DND-41 (cell line): ENCODE measurements around the gene MAP7.

Source experiments
- EZH2 ChIP-seq: IDR thresholded peaks from 3 replicates; pipeline ENCODE4 v1.6.1; 2012; ENCODE audit warnings: borderline replicate concordance, low read depth, mild to moderate bottlenecking, moderate library complexity, low read length, inconsistent platforms; ENCODE audit not compliant: severe bottlenecking
- TF ChIP-seq, protein P1 (sequence below): IDR thresholded peaks from 2 replicates; pipeline ENCODE4 v1.5.1; 2012; ENCODE audit warnings: borderline replicate concordance, low read length, moderate library complexity, mild to moderate bottlenecking; ENCODE audit not compliant: poor library complexity, severe bottlenecking; ENCODE audit errors: extremely low read depth

DNA sequence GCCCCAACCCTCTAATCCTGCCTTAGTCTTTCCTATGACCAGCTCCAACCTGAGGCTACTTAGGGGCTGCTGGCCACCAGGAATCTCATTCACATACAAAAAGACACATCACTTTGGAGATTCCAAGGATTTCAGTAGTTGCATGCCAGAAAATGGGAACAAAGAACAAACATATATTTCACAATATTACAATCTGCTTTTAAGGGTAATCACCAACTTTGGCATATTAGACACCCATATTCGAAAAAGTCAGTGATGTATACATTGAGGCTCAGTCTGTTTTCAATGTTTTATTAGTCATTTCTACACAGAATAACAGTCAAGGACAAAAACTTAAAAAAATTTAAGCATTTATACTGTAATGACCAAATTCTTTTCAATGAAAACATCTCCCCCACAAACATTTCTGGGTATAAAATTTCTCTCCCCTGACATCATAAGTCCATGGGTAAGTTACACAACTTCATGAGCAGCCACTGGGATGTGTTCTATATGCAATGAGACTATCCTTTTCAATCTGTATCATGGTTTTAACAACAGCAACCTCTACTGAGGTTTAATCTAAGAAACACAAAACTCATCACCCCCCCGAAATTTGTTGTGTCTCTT is 103.5 kb downstream of the MAP7 start:
- TF ChIP-seq, protein P1, sequence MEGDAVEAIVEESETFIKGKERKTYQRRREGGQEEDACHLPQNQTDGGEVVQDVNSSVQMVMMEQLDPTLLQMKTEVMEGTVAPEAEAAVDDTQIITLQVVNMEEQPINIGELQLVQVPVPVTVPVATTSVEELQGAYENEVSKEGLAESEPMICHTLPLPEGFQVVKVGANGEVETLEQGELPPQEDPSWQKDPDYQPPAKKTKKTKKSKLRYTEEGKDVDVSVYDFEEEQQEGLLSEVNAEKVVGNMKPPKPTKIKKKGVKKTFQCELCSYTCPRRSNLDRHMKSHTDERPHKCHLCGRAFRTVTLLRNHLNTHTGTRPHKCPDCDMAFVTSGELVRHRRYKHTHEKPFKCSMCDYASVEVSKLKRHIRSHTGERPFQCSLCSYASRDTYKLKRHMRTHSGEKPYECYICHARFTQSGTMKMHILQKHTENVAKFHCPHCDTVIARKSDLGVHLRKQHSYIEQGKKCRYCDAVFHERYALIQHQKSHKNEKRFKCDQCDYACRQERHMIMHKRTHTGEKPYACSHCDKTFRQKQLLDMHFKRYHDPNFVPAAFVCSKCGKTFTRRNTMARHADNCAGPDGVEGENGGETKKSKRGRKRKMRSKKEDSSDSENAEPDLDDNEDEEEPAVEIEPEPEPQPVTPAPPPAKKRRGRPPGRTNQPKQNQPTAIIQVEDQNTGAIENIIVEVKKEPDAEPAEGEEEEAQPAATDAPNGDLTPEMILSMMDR, result no peak
- no peak for TF ChIP-seq EZH2
